ENCODE measurements around the gene KDELR1. TPM values are rescaled to one million over a fixed set of nuclear protein-coding genes. Genes with fewer than 3 reads are reported as not detected.
A peak's percentile ranks its signal among the peaks of the same experiment; 100 is the strongest.

Gene KDELR1
- total and polyA plus RNA-seq, 2 of the 13 experiments (the other 11 are each of a cell fraction or from before 2014, with no cell fraction given): 134 to 185 TPM

GRCh38 chr19:48351341-48351752, 40.0 kb downstream of the KDELR1 start (continued):
- no peak for TF ChIP-seq ZNF607 (CRISPR knock-in tag; IDR thresholded peaks at IDR 0.05; ENCODE audit: borderline replicate concordance)
- TF ChIP-seq HOMEZ (CRISPR knock-in tag; IDR thresholded peaks at IDR 0.05; ENCODE audit: low read depth): no peak
- TF ChIP-seq ZNF280D (CRISPR knock-in tag; IDR thresholded peaks at IDR 0.05): peak; percentile 86
- TF ChIP-seq DBP (CRISPR knock-in tag; IDR thresholded peaks at IDR 0.05; ENCODE audit: not compliant biosample characterization): no peak
- peak; percentile 32; the same call in 1 of the 2 replicates for TF ChIP-seq ZFX (CRISPR knock-in tag; IDR thresholded peaks at IDR 0.05; ENCODE audit: low read depth)
- 0 out of 2 replicates have a peak, but pooled peaks have one; percentile 58 for TF ChIP-seq ZBTB38 (CRISPR knock-in tag; IDR thresholded peaks at IDR 0.05)
- peak; percentile 66 for TF ChIP-seq THAP11 (CRISPR knock-in tag; IDR thresholded peaks at IDR 0.05)
- 0 out of 2 replicates have a peak, but pooled peaks have one; percentile 21 for TF ChIP-seq DZIP1 (CRISPR knock-in tag; IDR thresholded peaks at IDR 0.05)
- TF ChIP-seq ZNF576 (CRISPR knock-in tag; IDR thresholded peaks at IDR 0.05): no peak
- no peak for TF ChIP-seq HNF4A (CRISPR knock-in tag; IDR thresholded peaks at IDR 0.05)
- no peak for TF ChIP-seq ZSCAN29 (CRISPR knock-in tag; conservative IDR thresholded peaks at IDR 0.05)
- peak; percentile 60 for TF ChIP-seq ZNF687 (CRISPR knock-in tag; IDR thresholded peaks at IDR 0.05)
- TF ChIP-seq MTA3 (CRISPR knock-in tag; IDR thresholded peaks at IDR 0.05): no peak
- no peak for TF ChIP-seq ZNF10 (CRISPR knock-in tag; IDR thresholded peaks at IDR 0.05; ENCODE audit: borderline replicate concordance, low read depth)
- no peak for TF ChIP-seq ZNF569 (CRISPR knock-in tag; IDR thresholded peaks at IDR 0.05; ENCODE audit: borderline replicate concordance)
- TF ChIP-seq IKZF4 (CRISPR knock-in tag; IDR thresholded peaks at IDR 0.05; ENCODE audit: borderline replicate concordance, low read depth, not compliant biosample characterization): no peak

Measured in HepG2 (cell line).